OCI-LY3 (cell line): ENCODE data around the gene SPSB3.

Experiments used
- EZH2phosphoT487 ChIP-seq: fragments of 200-600 bp; shearing (Covaris generic); IDR thresholded peaks from 2 replicates; pipeline ENCODE4 v1.6.1; 2018; ENCODE audit warnings: antibody characterized with exemption, mixed run types, low read depth
- TF ChIP-seq, protein P1 (sequence below): fragments of 200-600, 300-600 bp; sonication (generic); IDR thresholded peaks from 2 replicates; pipeline ENCODE4 v1.5.1; 2014; ENCODE audit warnings: antibody characterized with exemption, low read length, low read depth

DNA sequence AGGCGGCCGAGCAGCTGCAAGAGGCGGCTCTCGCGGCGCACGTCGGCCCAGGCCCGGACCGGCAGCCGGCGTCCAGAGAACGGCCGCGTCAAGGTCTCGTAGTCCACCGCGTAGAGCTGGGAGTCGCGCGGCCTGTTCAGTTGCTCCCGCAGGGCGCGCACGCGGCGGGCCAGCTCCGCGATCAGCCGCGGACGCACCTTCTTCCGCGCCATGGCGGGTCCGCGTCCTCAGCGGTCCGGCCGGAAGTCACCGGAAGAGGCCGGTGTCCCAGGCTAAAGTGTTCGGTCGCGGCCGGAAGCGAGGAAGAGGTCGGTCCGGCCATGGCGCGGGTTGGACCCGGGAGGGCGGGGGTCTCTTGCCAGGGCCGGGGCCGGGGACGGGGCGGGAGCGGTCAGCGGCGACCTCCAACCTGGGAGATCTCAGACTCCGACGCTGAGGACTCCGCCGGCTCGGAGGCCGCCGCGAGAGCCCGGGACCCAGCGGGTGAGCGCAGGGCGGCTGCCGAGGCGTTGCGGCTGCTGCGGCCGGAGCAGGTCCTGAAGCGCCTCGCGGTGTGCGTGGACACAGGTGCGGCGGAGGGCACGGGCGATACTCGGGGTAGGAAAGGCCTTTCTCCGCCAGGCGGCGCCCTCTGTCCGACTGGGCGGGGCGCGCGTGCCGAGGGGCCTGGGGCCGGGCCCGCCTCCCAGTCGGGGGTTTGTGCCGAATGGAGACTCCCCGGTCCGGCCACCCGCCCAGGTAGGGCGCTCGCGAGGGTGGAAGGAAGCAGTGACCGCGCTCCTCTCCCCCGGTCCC lies 9.3 kb downstream of the SPSB3 start, which contains the start of gene MRPS34:
- TF ChIP-seq, protein P1, sequence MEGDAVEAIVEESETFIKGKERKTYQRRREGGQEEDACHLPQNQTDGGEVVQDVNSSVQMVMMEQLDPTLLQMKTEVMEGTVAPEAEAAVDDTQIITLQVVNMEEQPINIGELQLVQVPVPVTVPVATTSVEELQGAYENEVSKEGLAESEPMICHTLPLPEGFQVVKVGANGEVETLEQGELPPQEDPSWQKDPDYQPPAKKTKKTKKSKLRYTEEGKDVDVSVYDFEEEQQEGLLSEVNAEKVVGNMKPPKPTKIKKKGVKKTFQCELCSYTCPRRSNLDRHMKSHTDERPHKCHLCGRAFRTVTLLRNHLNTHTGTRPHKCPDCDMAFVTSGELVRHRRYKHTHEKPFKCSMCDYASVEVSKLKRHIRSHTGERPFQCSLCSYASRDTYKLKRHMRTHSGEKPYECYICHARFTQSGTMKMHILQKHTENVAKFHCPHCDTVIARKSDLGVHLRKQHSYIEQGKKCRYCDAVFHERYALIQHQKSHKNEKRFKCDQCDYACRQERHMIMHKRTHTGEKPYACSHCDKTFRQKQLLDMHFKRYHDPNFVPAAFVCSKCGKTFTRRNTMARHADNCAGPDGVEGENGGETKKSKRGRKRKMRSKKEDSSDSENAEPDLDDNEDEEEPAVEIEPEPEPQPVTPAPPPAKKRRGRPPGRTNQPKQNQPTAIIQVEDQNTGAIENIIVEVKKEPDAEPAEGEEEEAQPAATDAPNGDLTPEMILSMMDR = peak; percentile 72
- no peak for TF ChIP-seq EZH2phosphoT487
